GM21528 (cell line): ENCODE results near the gene AADACL4.
"Not testable (repeated sequence)": the region's sequence is repeated elsewhere in the genome, so short reads cannot be mapped to it uniquely, and the experiment has no call there.

Experiments
- ATAC-seq: cut with Tn5 transposase; IDR thresholded peaks from one replicate; pipeline ENCODE4 v1.9.1; 2021; ENCODE audit warnings: mild to moderate bottlenecking, moderate library complexity; ENCODE audit not compliant: unreplicated experiment, low FRiP score

The AADACL4 gene

GRCh38 chr1:12626888-12627287 lies 17.0 kb upstream of the AADACL4 start:
- ATAC-seq = no peak

DNA sequence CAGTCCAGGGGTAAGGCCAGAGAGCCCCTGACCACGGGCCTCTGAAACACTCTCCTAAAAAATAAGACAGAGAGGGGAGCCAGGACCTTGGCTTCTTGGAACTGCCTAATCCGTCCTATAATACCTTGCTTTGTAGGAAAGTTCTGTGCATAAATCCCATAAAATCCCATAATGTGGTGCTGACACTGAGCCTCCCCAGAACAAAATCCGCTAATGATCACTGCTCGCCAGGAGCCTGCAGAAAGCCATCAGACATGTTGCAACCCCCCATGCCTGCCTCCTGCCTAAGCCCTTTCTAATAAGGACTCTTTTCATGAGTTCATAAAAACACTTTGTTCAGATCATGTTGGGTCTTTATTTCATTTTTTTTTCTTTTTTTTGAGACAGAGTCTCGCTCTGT lies 16.6 kb upstream of the AADACL4 start:
- no peak for ATAC-seq

DNA sequence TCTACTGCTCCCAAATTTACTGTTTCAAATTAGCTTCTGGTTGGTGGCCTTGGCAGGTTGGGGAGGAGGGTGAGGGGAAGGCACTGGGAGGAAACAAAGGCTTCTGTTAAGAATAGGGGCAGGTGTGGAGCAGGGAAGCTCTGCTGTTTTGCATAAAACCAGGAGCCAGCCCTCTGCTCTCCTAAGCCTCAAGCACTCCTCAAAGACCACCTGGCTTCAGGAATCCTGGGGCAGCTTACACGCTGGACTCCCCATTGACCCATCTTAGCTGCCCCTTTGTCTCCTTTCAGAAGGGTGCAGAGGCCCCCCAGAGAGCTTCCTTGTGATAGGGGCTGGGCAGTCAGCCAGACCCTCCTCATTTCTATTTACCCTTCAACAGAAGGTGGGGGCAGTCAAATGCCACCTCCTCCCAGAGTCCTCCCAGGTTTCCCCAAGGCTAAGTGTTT lies 14.4 kb upstream of the AADACL4 start:
- no peak for ATAC-seq

DNA sequence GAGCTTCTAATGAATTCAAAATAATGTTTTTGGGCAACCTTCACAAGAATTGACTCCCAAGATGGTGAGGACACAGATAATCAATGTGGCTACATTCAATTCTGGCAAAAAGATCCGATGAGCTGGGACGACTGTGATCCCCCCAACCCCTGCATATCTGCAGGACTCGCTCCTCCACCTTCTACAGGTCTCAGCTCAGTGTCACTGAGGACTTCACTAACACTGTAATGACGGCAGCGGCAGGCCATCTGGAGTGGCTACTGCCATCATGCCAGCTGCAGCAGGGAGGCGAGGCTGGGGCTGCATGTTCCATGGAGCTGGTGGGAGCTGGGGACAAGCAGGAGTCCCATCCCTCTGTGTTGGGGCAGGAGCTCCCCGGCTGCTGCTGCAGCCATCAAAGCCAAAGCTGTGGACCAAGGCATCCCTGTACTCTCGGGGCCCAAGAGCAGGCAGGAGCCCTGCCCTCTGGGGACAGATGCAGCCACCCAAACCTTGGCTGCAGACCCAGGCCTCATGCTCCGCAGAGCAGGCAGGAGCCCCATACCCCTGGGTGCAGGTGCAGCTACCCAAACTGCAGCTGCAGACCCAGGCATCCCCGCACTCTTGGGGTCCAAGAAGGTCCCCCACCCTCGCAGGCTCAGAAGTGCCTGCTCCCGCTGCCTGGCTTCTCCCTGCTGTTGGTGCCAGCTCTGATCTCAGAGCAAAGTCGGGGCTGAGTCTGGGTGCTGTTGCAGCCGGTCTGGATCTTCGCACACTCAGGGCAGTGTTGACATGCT lies 13.7 kb upstream of the AADACL4 start:
- no peak for ATAC-seq

- ATAC-seq = no peak
These were observed 12.8 kb upstream of the AADACL4 start for GRCh38 chr1:12630946-12631530.

GRCh38 chr1:12631571-12631970 lies 12.3 kb upstream of the AADACL4 start:
- no peak for ATAC-seq

DNA sequence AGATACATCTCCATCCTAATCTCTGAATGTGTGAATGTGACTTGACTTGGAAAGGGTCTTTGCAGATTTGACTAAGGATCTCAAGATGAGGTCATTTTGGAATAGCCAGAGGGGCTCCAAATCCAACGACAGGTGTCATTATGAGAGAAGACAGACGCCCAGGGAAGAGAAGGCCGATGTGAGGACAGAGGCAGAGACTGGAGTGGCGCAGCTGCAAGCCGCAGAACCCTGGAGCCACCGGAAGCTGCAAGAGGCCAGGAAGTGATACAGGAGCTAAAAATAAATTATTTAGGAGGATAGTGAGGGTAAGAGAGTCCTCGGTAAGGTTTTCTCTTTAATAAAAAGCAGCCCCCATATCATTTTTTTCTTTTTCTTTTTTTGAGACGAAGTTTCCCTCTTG lies 9.7 kb upstream of the AADACL4 start:
- ATAC-seq = no peak

DNA sequence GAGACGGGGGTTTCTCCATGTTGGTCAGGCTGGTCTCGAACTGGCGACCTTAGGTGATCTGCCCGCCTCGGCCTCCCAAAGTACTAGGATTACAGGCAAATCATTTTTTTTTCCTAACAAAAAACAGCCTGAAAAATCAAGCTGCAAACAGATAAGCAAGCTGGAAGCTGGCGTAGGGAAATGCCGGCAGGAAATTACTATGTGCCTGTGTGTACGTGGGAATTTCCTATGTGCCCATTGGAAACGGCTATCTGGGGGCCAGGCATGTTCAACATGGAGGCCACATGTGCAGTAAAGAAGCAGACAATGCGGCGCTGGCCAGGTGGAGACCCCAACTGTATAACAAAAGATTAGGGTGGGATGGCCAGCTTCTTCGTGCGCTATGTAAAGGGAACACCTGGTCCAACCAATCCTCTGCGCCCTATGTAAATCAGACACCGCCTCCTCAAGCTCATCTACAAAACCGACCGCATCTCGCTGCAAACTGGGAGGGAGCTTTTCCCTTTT lies 9.1 kb upstream of the AADACL4 start:
- no peak for ATAC-seq

DNA sequence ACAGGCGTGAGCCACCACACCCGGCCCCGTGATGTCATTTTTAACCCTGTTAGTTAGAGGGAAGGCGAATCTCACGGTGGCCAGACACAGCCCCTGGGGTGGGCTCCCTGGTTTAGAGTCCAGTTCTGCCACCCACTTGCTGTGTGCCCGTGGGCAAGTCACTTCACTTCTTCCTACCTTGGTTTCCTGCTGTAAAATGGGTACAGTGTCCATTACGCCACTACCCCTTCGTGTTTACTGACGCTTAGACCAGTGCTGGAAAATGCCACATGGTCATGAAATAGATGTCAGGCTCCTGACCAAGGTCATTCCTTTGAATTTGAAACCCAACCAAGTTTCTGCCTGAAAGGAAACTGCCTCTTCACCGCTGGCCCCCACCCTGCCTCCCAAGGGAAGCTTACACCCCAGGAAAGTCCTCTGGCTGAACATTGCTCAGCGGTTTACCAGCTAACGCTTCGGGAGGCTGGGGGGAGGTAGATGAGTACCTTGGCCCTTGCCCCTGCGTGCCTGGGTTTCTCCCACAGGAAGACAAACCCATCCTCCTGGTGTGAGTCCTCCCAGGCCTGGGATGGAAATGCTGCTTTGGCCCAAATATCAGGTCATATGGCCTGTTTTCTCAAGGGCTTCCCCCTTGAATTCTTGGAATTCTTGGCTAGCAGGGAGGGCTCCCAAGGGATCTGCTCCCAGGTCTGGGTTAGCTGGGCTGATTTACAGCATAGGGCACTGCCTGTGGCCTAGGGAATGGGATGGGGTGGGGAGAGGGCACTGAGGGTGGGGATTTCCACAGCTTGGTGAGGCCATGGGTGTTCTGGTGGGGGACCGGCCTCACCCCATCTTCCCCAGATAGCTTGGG lies 7.6 kb upstream of the AADACL4 start:
- ATAC-seq = no peak

DNA sequence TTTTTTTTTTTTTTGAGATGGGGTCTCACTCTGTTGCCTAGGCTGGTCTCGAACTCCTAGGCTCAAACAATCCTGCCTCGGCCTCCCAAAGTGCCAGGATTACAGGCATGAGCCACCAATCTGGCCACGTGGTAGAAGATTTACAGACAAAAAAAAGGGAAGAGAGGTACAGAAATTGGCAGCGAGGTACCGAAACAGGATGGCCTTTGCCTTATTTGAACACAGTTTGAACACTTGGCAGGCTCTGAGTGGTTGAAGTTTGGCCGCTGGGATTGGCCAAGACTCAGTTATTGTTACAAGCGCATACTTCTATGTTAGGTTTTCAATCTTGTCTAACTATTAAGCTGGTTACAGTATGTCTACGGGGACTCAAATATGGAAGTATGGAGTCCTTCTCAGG lies 6.2 kb upstream of the AADACL4 start:
- no peak for ATAC-seq

GRCh38 chr1:12640237-12640957 lies 3.5 kb upstream of the AADACL4 start:
- no peak for ATAC-seq

DNA sequence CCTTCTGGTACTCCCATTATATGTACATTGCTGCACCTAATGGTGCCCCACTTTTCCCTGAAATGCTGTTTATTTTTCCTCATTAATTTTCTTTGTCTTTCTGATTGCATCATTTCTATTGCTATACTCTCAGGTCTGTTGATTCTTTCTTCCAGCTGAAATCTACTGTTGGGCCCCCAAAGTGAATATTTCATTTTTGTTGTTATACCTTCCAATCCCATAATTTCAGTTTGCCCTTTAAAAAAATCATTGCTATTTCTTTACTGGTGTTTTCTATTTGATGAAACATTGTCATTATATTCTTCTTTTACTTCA lies 3.0 kb upstream of the AADACL4 start:
- no peak for ATAC-seq

DNA sequence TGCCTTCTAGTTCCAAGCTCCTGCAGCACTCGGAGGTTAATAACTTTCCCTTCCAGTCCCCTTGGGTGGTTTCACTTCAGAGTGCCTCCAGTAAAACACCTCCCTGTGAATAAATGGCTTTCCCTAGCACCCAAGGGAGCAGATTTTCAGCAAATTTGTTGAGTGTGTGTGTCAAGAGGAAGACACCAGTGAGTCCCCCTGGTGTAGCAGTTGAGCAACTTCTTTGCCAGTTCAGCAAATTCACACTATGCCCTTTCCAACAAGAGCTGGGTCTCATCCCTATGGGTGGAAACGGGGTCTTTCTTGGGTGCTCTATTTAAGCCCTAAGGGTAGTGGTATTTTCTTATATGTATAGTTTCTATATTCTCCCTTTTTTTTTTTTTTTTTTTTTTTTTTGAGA lies 806 bp upstream of the AADACL4 start:
- ATAC-seq = no peak

GRCh38 chr1:12644237-12644636 lies 352 bp downstream of the AADACL4 start:
- ATAC-seq = no peak

GRCh38 chr1:12644829-12645228 lies 944 bp downstream of the AADACL4 start:
- ATAC-seq = no peak

GRCh38 chr1:12645401-12645800 lies 1.5 kb downstream of the AADACL4 start:
- not testable (repeated sequence) for ATAC-seq

DNA sequence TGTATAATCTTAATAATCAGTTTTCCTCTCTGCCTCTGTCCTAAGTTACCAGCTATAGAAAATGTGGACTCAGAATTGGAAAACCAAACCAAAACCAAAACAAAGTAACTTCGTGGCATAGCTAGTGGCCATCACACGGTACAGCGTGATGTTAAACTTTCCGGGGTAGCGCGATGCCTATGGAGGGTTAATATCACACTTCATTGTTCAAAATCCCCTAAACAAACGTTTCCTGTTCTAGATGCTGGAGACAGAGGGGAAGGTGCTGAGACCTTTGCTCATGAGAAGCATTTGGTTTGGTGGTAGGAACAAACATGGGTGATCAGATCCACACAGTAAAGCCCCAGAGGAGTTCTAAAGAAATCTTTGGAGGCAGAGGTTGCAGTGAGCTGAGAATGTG lies 4.9 kb downstream of the AADACL4 start:
- no peak for ATAC-seq

DNA sequence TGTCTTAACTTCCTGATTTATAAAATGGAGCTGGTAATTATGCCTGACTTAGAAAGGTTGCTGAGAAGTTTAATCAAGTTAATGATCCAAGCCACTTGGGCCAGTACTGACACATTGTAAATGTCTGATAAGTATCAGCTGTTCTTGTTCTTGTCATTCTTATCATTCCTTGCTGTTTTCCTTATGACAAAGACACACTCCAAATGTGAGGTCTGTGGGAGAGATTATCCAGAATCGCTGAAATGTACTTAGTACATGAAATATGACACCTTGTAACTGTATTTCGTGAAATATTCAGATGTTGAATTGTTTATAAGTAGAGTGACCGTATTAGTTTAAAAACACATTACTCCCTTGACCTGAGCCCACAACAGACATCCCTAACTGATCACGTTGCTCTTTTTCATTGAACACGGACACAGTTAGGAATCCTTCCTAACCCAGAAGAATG lies 6.1 kb downstream of the AADACL4 start:
- no peak for ATAC-seq

- no peak for ATAC-seq
These were observed 10.2 kb downstream of the AADACL4 start for GRCh38 chr1:12654004-12654567.

DNA sequence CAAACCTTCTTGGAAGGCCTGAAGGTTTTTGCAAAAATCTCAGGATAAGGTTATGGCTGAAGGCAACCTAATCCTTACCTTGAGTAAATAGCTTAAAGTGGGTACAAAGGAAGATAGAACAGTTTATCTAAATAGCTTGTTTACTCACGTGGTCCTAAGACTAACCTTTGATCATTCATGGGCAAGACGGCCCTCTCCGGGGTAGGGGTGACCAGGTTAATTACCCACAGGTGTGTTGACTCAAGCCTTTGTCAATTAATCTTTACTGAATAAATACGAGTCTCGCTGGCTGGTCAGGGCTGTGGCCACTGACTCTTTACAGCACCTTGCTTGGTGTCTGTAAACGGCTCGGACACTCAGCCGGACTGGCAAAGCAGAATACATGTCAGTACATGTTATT lies 10.8 kb downstream of the AADACL4 start:
- ATAC-seq = no peak
